ENCODE measurements around the gene DNAI2. TPM values are rescaled to one million over a fixed set of nuclear protein-coding genes. Genes with fewer than 3 reads are reported as not detected.

The DNAI2 gene
- total RNA-seq, 1 experiment from 2014 or later = not detected

DNA sequence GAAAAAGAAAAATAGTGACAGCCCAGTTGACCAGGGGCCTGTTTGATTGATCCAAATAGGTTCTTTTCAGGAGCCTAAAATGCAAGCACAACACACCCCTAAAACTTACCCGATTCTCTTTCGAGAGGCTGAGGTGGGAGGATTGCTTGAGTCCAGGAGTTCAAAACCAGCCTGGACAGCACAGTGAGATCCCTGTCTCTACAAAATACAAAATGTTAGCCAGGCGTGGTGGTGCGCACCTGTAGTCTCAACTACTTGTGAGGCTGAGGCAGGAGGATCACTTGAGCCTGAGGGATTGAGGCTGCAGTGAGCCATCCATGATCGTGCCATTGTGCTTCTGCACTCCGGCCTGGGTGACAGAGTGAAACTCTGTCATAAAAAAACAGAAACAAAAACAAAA lies 50.5 kb downstream of the DNAI2 start:
- H3K36me3 Mint-ChIP-seq (ENCODE audit: insufficient read depth, unreplicated experiment) = no peaks in the 10 kb centered on the region
- intact Hi-C loops (cut with micrococcal nuclease; ENCODE audit: unreplicated experiment) = no loop called here
- Histone ChIP-seq H3K36me3 (ENCODE audit: control insufficient read depth, insufficient read depth, low read length) (no peaks in the 10 kb centered on the region), H3K4me1 (peaks cover 5% of the 10 kb centered on the region), H3K9me3 (no peaks in the 10 kb centered on the region), H3K4me3 (ENCODE audit: low read depth, low read length) (no peak overlapping the region), H3K27me3 (replicated peaks; ENCODE audit: control insufficient read depth, insufficient read depth, low read length) (no peaks in the 10 kb centered on the region)
- BruUV-seq (replicated peaks) = no TSS peak
- DNase-seq = no peak
- peaks cover 12% of the 10 kb centered on the region for H3K27me3 Mint-ChIP-seq (ENCODE audit: insufficient read depth, unreplicated experiment)
- ChIA-PET CTCF (no interaction called here), POLR2A (no interaction called here)
- H3K4me3 Mint-ChIP-seq (ENCODE audit: unreplicated experiment) = no peak overlapping the region
- H3K9me3 Mint-ChIP-seq (ENCODE audit: unreplicated experiment) = no peaks in the 10 kb centered on the region
- no peaks in the 10 kb centered on the region for H3K4me1 Mint-ChIP-seq (ENCODE audit: low read depth, unreplicated experiment)
- TF ChIP-seq, protein P1, sequence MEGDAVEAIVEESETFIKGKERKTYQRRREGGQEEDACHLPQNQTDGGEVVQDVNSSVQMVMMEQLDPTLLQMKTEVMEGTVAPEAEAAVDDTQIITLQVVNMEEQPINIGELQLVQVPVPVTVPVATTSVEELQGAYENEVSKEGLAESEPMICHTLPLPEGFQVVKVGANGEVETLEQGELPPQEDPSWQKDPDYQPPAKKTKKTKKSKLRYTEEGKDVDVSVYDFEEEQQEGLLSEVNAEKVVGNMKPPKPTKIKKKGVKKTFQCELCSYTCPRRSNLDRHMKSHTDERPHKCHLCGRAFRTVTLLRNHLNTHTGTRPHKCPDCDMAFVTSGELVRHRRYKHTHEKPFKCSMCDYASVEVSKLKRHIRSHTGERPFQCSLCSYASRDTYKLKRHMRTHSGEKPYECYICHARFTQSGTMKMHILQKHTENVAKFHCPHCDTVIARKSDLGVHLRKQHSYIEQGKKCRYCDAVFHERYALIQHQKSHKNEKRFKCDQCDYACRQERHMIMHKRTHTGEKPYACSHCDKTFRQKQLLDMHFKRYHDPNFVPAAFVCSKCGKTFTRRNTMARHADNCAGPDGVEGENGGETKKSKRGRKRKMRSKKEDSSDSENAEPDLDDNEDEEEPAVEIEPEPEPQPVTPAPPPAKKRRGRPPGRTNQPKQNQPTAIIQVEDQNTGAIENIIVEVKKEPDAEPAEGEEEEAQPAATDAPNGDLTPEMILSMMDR (IDR thresholded peaks at IDR 0.05; ENCODE audit: insufficient read depth in 1 of 2, low read depth in 1 of 2, low read length in 1 of 2, severe bottlenecking in 1 of 2, unreplicated experiment in 1 of 2) = no peak
- no peak overlapping the region for H3K27ac Mint-ChIP-seq (ENCODE audit: unreplicated experiment)

DNA sequence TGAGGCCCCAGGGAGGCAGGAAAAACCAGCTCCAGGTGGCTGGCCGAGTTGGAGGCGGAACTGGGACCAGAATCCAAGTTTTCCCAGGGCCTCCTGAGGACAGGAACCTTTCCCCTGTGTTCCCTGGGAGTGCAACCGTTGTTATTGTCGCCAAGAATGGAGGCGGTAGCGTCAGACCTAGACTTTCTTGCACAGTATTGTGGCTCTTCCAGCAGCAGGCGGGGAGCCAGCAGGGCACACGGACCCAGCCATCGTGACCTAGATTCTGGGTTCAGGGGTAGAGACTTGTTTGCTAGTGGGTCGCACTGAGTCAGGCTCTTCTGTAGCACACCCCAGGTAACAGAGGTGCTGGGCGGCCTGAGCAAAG lies 51.3 kb downstream of the DNAI2 start:
- H3K9me3 Mint-ChIP-seq (ENCODE audit: unreplicated experiment) = no peaks in the 10 kb centered on the region
- H3K27ac Mint-ChIP-seq (ENCODE audit: unreplicated experiment) = no peak overlapping the region
- DNase-seq = no peak
- H3K4me3 Mint-ChIP-seq (ENCODE audit: unreplicated experiment) = peak overlapping the region; percentile 12
- intact Hi-C loops (cut with micrococcal nuclease; ENCODE audit: unreplicated experiment) = no loop called here
- CTCF ChIA-PET = no interaction called here
- TF ChIP-seq, protein P1 (IDR thresholded peaks at IDR 0.05; ENCODE audit: insufficient read depth in 1 of 2, low read depth in 1 of 2, low read length in 1 of 2, severe bottlenecking in 1 of 2, unreplicated experiment in 1 of 2) = no peak
- H3K36me3 ChIP-seq (ENCODE audit: control insufficient read depth, insufficient read depth, low read length) = no peaks in the 10 kb centered on the region
- BruUV-seq (replicated peaks) = no TSS peak
- POLR2A ChIA-PET = no interaction called here
- no peaks in the 10 kb centered on the region for H3K9me3 ChIP-seq
- peaks cover 5% of the 10 kb centered on the region for H3K4me1 ChIP-seq
- no peak overlapping the region for H3K4me3 ChIP-seq (ENCODE audit: low read depth, low read length)
- no peaks in the 10 kb centered on the region for H3K36me3 Mint-ChIP-seq (ENCODE audit: insufficient read depth, unreplicated experiment)
- no peaks in the 10 kb centered on the region for H3K27me3 ChIP-seq (replicated peaks; ENCODE audit: control insufficient read depth, insufficient read depth, low read length)
- peaks cover 12% of the 10 kb centered on the region for H3K27me3 Mint-ChIP-seq (ENCODE audit: insufficient read depth, unreplicated experiment)
- no peaks in the 10 kb centered on the region for H3K4me1 Mint-ChIP-seq (ENCODE audit: low read depth, unreplicated experiment)

DNA sequence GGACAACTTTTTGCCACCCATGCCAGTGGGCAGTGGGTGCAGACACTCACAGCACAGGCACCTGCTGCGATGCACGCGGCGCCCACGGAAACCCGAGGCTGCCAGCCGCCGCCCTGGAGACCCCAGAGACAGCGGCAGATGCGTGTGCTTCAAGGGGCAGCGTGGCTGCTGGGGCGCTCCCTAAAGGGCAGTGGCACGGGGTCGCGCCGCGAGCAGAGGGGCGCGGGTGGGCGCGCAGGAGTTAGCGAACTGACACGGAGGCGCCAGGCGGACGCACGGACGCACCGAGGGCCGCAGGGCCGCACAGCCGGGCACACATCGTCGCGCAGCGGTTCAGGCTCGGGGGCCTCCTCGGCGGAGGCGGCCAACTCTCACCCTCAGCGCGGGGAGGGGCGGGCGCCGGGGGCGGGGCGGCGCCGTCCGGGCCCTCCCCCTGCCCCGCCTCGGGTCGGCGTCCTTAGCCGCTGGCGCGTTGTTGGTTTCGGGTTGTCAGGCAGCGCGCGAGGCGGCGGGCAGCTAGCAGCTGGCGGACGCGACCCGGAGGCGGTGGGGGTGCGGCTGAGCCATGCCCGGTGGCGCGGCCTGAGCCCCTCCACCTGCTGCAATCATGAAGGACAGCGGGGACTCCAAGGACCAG lies 51.8 kb downstream of the DNAI2 start, which contains the start of gene KIF19:
Gene KIF19, plus strand, starts transcription at position 484 of the 637 bp plus-strand sequence. Its CDS starts 124 bp downstream, at position 608.
- Histone ChIP-seq H3K4me3 (ENCODE audit: low read depth, low read length) (peak within 1 kb of the TSS; percentile 23), H3K9me3 (no peaks in the 10 kb centered on the region), H3K36me3 (ENCODE audit: control insufficient read depth, insufficient read depth, low read length) (no peaks in the 10 kb centered on the region), H3K4me1 (peaks cover 5% of the 10 kb centered on the region), H3K27me3 (replicated peaks; ENCODE audit: control insufficient read depth, insufficient read depth, low read length) (no peaks in the 10 kb centered on the region)
- H3K36me3 Mint-ChIP-seq (ENCODE audit: insufficient read depth, unreplicated experiment) = no peaks in the 10 kb centered on the region
- CTCF ChIA-PET = no interaction called here
- no peak within 1 kb of the TSS for H3K27ac Mint-ChIP-seq (ENCODE audit: unreplicated experiment)
- peak within 1 kb of the TSS; percentile 25 for H3K4me3 Mint-ChIP-seq (ENCODE audit: unreplicated experiment)
- intact Hi-C loops (cut with micrococcal nuclease; ENCODE audit: unreplicated experiment) = no loop called here
- DNase-seq = peak in 1 of 2 experiments; percentile 60
- H3K27me3 Mint-ChIP-seq (ENCODE audit: insufficient read depth, unreplicated experiment) = peaks cover 12% of the 10 kb centered on the region
- H3K4me1 Mint-ChIP-seq (ENCODE audit: low read depth, unreplicated experiment) = no peaks in the 10 kb centered on the region
- TF ChIP-seq, protein P1 (IDR thresholded peaks at IDR 0.05; ENCODE audit: insufficient read depth in 1 of 2, low read depth in 1 of 2, low read length in 1 of 2, severe bottlenecking in 1 of 2, unreplicated experiment in 1 of 2) = no peak
- no TSS peak for BruUV-seq (replicated peaks)
- H3K9me3 Mint-ChIP-seq (ENCODE audit: unreplicated experiment) = no peaks in the 10 kb centered on the region
- POLR2A ChIA-PET = no interaction called here

Data from Caco-2 (cell line).